IMR-90 (cell line): ENCODE measurements around the gene EMX2. TPM values are rescaled to one million over a fixed set of nuclear protein-coding genes. Genes with fewer than 3 reads are reported as not detected.

Source experiments
- ATAC-seq: fragments of 200-7000 bp; cut with Tn5 transposase; 2 replicates; pipeline ENCODE4 v1.9.1; 2020; ENCODE audit warnings: low read depth, mild to moderate bottlenecking, moderate library complexity
- BruUV-seq: library from RNA; stranded (reverse); fragments of 400-500 nt; replicated peaks from 2 replicates; lab custom pipeline; 2021; lab: Mats Ljungman, UMichigan
- CTCF ChIA-PET: fragments of 300-600 bp; formaldehyde crosslinking; extraction: SDS; loops from one replicate; lab custom pipeline; 2021; ENCODE audit warnings: antibody characterized with exemption; lab: Yijun Ruan, JAX
- POLR2A ChIA-PET: fragments of 300-600 bp; sonication (Branson Sonifier 250); formaldehyde crosslinking; loops from one replicate; lab custom pipeline; 2022; ENCODE audit warnings: antibody characterized with exemption; ENCODE audit not compliant: unreplicated experiment; lab: Charles Lee
- DNase-seq: peaks from one replicate; pipeline ENCODE4 v3.0.0; 2013
- H2AFZ ChIP-seq: replicated peaks from 2 replicates; pipeline ENCODE3; 2013; ENCODE audit warnings: low read length, mild to moderate bottlenecking; ENCODE audit not compliant: poor library complexity
- H2AK5ac ChIP-seq: 2 replicates; pipeline ENCODE4 v1.6.1; 2013; ENCODE audit warnings: low read depth, low read length, inconsistent platforms
- H2AK9ac ChIP-seq: replicated peaks from 2 replicates; pipeline ENCODE3; 2013; ENCODE audit warnings: mild to moderate bottlenecking, low read depth, low read length, moderate library complexity; ENCODE audit not compliant: poor library complexity
- H2BK120ac ChIP-seq: 2 replicates; pipeline ENCODE4 v1.6.1; 2013; ENCODE audit warnings: low read depth, low read length, inconsistent platforms
- H2BK15ac ChIP-seq: 3 replicates; pipeline ENCODE4 v1.6.1; 2013; ENCODE audit warnings: low read depth, low read length, inconsistent platforms
- H2BK20ac ChIP-seq: 2 replicates; pipeline ENCODE4 v1.6.1; 2013; ENCODE audit warnings: low read depth, mild to moderate bottlenecking, inconsistent platforms, low read length, moderate library complexity
- H2BK5ac ChIP-seq: 2 replicates; pipeline ENCODE4 v1.6.1; 2013; ENCODE audit warnings: mild to moderate bottlenecking, low read depth, low read length, inconsistent platforms; ENCODE audit not compliant: poor library complexity, severe bottlenecking
- H3K14ac ChIP-seq: replicated peaks from 2 replicates; pipeline ENCODE4 v1.6.1; 2013; ENCODE audit warnings: low read depth, low read length, inconsistent platforms
- H3K18ac ChIP-seq: 2 replicates; pipeline ENCODE4 v1.6.1; 2013; ENCODE audit warnings: low read depth, low read length, control low read depth
- H3K23ac ChIP-seq: 2 replicates; pipeline ENCODE4 v1.6.1; 2013; ENCODE audit warnings: low read depth, low read length, inconsistent platforms
- H3K27ac ChIP-seq: 2 replicates; pipeline ENCODE4 v1.5.1; 2013; ENCODE audit warnings: mild to moderate bottlenecking, control low read depth, low read length; ENCODE audit not compliant: insufficient read depth
- H3K27me3 ChIP-seq: 2 replicates; pipeline ENCODE4 v1.6.1; 2013; ENCODE audit warnings: low read length; ENCODE audit not compliant: control insufficient read depth, insufficient read depth
- H3K36me3 ChIP-seq: 2 replicates; pipeline ENCODE4 v1.6.1; 2013; ENCODE audit warnings: low read length, mixed read lengths; ENCODE audit not compliant: control insufficient read depth, insufficient read depth
- H3K4ac ChIP-seq: 2 replicates; pipeline ENCODE4 v1.6.1; 2013; ENCODE audit warnings: low read depth, low read length, inconsistent platforms
- H3K4me1 ChIP-seq: 2 replicates; pipeline ENCODE4 v1.6.1; 2013; ENCODE audit warnings: low read length, mixed read lengths; ENCODE audit not compliant: control insufficient read depth, insufficient read depth
- H3K4me2 ChIP-seq: 2 replicates; pipeline ENCODE4 v1.6.1; 2013; ENCODE audit warnings: low read depth, mild to moderate bottlenecking, control low read depth, low read length, moderate library complexity
- H3K4me3 ChIP-seq: 2 replicates; pipeline ENCODE4 v1.5.1; 2013; ENCODE audit warnings: low read depth, mild to moderate bottlenecking, control low read depth, low read length, moderate library complexity; ENCODE audit not compliant: insufficient read depth
- H3K56ac ChIP-seq: 2 replicates; pipeline ENCODE4 v1.6.1; 2013; ENCODE audit warnings: low read length, inconsistent platforms; ENCODE audit not compliant: insufficient read depth; ENCODE audit errors: extremely low read depth
- H3K79me1 ChIP-seq, 2 experiments: 2 replicates each; pipeline ENCODE4 v1.6.1; 2013; ENCODE audit warnings: low read length in 2 of 2, inconsistent platforms in 1 of 2, low read depth in 1 of 2
- H3K9ac ChIP-seq: 2 replicates; pipeline ENCODE4 v1.6.1; 2013; ENCODE audit warnings: low read depth, low read length, control low read depth
- H3K9me1 ChIP-seq: 2 replicates; pipeline ENCODE4 v1.6.1; 2013; ENCODE audit warnings: low read length, inconsistent platforms; ENCODE audit not compliant: insufficient read depth
- H3K9me3 ChIP-seq: 2 replicates; pipeline ENCODE4 v1.6.1; 2013; ENCODE audit warnings: low read length; ENCODE audit not compliant: control insufficient read depth, insufficient read depth
- H4K20me1 ChIP-seq: 2 replicates; pipeline ENCODE4 v1.6.1; 2013; ENCODE audit warnings: low read length, inconsistent platforms; ENCODE audit not compliant: insufficient read depth
- H4K5ac ChIP-seq: 2 replicates; pipeline ENCODE4 v1.6.1; 2013; ENCODE audit warnings: mild to moderate bottlenecking, low read depth, low read length, control low read depth
- H4K8ac ChIP-seq, 2 experiments: 2 replicates each; pipeline ENCODE4 v1.6.1; 2013; ENCODE audit warnings: low read depth in 2 of 2, low read length in 2 of 2, control low read depth in 1 of 2, inconsistent platforms in 1 of 2
- H4K91ac ChIP-seq: 2 replicates; pipeline ENCODE4 v1.6.1; 2013; ENCODE audit warnings: low read depth, low read length, inconsistent platforms; ENCODE audit not compliant: insufficient read depth
- BHLHE40 ChIP-seq: fragments of 150-350 bp; IDR thresholded peaks from 2 replicates; pipeline ENCODE4 v1.6.1; 2016; ENCODE audit warnings: mild to moderate bottlenecking, low read depth, low read length
- CEBPB ChIP-seq: IDR thresholded peaks from 2 replicates; pipeline ENCODE4 v1.6.1; 2012; ENCODE audit warnings: low read depth, low read length, improper control_type of control experiment
- CHD1 ChIP-seq: IDR thresholded peaks from 2 replicates; pipeline ENCODE4 v1.6.1; 2012; ENCODE audit warnings: low read depth, low read length, improper control_type of control experiment
- FOS ChIP-seq: fragments of 150-350 bp; IDR thresholded peaks from 2 replicates; pipeline ENCODE4 v1.6.1; 2016; ENCODE audit warnings: low read depth, low read length
- MAZ ChIP-seq: IDR thresholded peaks from 2 replicates; pipeline ENCODE4 v1.6.1; 2012; ENCODE audit warnings: low read depth, mild to moderate bottlenecking, low read length, improper control_type of control experiment, moderate library complexity, borderline replicate concordance
- MXI1 ChIP-seq: IDR thresholded peaks from 2 replicates; pipeline ENCODE4 v1.6.1; 2012; ENCODE audit warnings: low read depth, mild to moderate bottlenecking, low read length, moderate library complexity, borderline replicate concordance
- NFE2L2 ChIP-seq: fragments of 150-350 bp; IDR thresholded peaks from 2 replicates; pipeline ENCODE4 v1.6.1; 2016; ENCODE audit warnings: low read depth, mild to moderate bottlenecking, low read length
- POLR2A ChIP-seq: IDR thresholded peaks from 2 replicates; pipeline ENCODE4 v1.6.1; 2012; ENCODE audit warnings: mild to moderate bottlenecking, low read depth, low read length
- RAD21 ChIP-seq: IDR thresholded peaks from 2 replicates; pipeline ENCODE4 v1.6.1; 2012; ENCODE audit warnings: low read length, improper control_type of control experiment
- RCOR1 ChIP-seq: IDR thresholded peaks from 2 replicates; pipeline ENCODE4 v1.6.1; 2012; ENCODE audit warnings: mild to moderate bottlenecking, low read length, improper control_type of control experiment; ENCODE audit not compliant: insufficient replicate concordance
- RFX5 ChIP-seq: IDR thresholded peaks from 2 replicates; pipeline ENCODE4 v1.8.0; 2012; ENCODE audit warnings: low read depth, mild to moderate bottlenecking, low read length, moderate library complexity
- SMC3 ChIP-seq: fragments of 150-350 bp; IDR thresholded peaks from 2 replicates; pipeline ENCODE4 v1.6.1; 2016; ENCODE audit warnings: low read depth, mild to moderate bottlenecking, antibody characterized with exemption, low read length, moderate library complexity
- WGBS, 2 experiments: methylation state at CpG; one replicate each; pipeline versions ENCODE4 v1.1.5 to v1.1.7; 2013; ENCODE audit warnings: missing lambda C conversion rate in 2 of 2; ENCODE audit not compliant: insufficient read length in 1 of 2; ENCODE audit errors: extremely low coverage in 2 of 2; 5-methylcytosine and 5-hydroxymethylcytosine counted together
- dilution Hi-C: fragments of 300-500 bp; cut with HindIII; formaldehyde crosslinking; loops from one replicate; pipeline ENCODE4 v1.14.3; 2018; ENCODE audit warnings: low sequenced_read_pairs; ENCODE audit not compliant: unreplicated experiment
- in situ Hi-C: fragments of 300-500 bp; cut with MboI; formaldehyde crosslinking; loops from 3 replicates; pipeline ENCODE4 v1.14.3; 2019; ENCODE audit warnings: low sequenced_read_pairs, inconsistent platforms, mixed read lengths
- intact Hi-C: fragments of 100-400 bp; cut with micrococcal nuclease; formaldehyde crosslinking; loops from 2 replicates; pipeline ENCODE4 v1.10.0; 2022
- polyA plus RNA-seq, 3 experiments: library from polyadenylated mRNA; depleted of rRNA; stranded (reverse); fragments of >200 nt; gene quantifications; 2 replicates each; pipeline ENCODE4 v1.2.3, GENCODE V29; 2012; ENCODE audit warnings: low replicate concordance in 1 of 3
- total RNA-seq: library from RNA; depleted of rRNA; stranded (reverse); fragments of >200 nt; gene quantifications from 2 replicates; pipeline ENCODE4 v1.2.3, GENCODE V29; 2012
- TF ChIP-seq, protein P1 (sequence below): fragments of 150-350 bp; IDR thresholded peaks from 2 replicates; pipeline ENCODE4 v1.6.1; 2017; ENCODE audit warnings: mild to moderate bottlenecking, antibody characterized with exemption, low read length, low read depth
- TF ChIP-seq, protein P2 (sequence below): conservative IDR thresholded peaks from 2 replicates; pipeline ENCODE4 v1.5.1; 2012; ENCODE audit warnings: mild to moderate bottlenecking, low read depth, low read length, improper control_type of control experiment
- TF ChIP-seq, protein P3 (sequence below): fragments of 150-350 bp; IDR thresholded peaks from 2 replicates; pipeline ENCODE4 v1.6.1; 2016; ENCODE audit warnings: low read depth, mild to moderate bottlenecking, low read length, moderate library complexity, borderline replicate concordance

Gene EMX2
- total and polyA plus RNA-seq, 2 of the 4 experiments (the other 2 are of a cell fraction), result not detected

DNA sequence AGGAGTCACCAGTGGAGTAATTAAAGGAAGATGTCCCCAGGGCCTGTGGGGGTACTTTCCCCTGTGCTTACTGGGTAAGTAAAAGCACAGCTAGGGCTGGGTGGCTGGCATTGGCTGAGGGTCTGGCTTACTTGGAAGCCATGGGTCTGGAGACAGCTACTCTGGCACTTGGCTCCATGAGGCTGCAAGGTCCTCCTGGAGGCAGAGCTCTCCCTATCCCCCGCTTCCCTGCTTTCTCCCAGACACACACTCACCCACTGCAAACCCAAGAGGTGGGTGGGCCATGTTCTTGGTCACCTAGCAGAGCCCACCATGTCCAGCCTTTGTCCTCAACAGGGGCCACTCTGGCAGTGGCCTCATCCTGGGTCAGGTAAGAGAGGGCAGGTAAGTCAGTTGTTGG lies 13.3 kb downstream of the EMX2 start:
- H2BK20ac ChIP-seq, result no peak overlapping the region
- TF ChIP-seq, protein P1, sequence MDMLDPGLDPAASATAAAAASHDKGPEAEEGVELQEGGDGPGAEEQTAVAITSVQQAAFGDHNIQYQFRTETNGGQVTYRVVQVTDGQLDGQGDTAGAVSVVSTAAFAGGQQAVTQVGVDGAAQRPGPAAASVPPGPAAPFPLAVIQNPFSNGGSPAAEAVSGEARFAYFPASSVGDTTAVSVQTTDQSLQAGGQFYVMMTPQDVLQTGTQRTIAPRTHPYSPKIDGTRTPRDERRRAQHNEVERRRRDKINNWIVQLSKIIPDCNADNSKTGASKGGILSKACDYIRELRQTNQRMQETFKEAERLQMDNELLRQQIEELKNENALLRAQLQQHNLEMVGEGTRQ, result no peak
- no peak for TF ChIP-seq NFE2L2
- TF ChIP-seq RAD21, result no peak
- no peak for TF ChIP-seq CHD1
- TF ChIP-seq, protein P2, sequence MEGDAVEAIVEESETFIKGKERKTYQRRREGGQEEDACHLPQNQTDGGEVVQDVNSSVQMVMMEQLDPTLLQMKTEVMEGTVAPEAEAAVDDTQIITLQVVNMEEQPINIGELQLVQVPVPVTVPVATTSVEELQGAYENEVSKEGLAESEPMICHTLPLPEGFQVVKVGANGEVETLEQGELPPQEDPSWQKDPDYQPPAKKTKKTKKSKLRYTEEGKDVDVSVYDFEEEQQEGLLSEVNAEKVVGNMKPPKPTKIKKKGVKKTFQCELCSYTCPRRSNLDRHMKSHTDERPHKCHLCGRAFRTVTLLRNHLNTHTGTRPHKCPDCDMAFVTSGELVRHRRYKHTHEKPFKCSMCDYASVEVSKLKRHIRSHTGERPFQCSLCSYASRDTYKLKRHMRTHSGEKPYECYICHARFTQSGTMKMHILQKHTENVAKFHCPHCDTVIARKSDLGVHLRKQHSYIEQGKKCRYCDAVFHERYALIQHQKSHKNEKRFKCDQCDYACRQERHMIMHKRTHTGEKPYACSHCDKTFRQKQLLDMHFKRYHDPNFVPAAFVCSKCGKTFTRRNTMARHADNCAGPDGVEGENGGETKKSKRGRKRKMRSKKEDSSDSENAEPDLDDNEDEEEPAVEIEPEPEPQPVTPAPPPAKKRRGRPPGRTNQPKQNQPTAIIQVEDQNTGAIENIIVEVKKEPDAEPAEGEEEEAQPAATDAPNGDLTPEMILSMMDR, result no peak
- TF ChIP-seq POLR2A, result no peak
- TF ChIP-seq MAZ, result no peak
- TF ChIP-seq CEBPB, result no peak
- no peak for TF ChIP-seq FOS
- TF ChIP-seq, protein P3, sequence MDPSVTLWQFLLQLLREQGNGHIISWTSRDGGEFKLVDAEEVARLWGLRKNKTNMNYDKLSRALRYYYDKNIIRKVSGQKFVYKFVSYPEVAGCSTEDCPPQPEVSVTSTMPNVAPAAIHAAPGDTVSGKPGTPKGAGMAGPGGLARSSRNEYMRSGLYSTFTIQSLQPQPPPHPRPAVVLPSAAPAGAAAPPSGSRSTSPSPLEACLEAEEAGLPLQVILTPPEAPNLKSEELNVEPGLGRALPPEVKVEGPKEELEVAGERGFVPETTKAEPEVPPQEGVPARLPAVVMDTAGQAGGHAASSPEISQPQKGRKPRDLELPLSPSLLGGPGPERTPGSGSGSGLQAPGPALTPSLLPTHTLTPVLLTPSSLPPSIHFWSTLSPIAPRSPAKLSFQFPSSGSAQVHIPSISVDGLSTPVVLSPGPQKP, result no peak
- no peak for TF ChIP-seq BHLHE40
- TF ChIP-seq RFX5, result no peak
- TF ChIP-seq SMC3, result no peak
- no peak for TF ChIP-seq RCOR1
- TF ChIP-seq MXI1, result no peak
- H3K4ac ChIP-seq, result no peak overlapping the region
- CTCF ChIA-PET, result no interaction called here
- H3K9ac ChIP-seq, result no peak overlapping the region
- H3K4me2 ChIP-seq, result no peak overlapping the region
- no peak overlapping the region for H2BK5ac ChIP-seq
- no peaks in the 10 kb centered on the region for H3K79me1 ChIP-seq
- no peak overlapping the region for H3K14ac ChIP-seq
- no peak overlapping the region for H4K91ac ChIP-seq
- no TSS peak for BruUV-seq
- H4K8ac ChIP-seq, result no peak overlapping the region
- in situ Hi-C loops (no loop called here), dilution Hi-C loops (no loop called here), intact Hi-C loops (no loop called here)
- no peak overlapping the region for H3K23ac ChIP-seq
- whole genome bisulfite sequencing, 2 experiments, result no CpG with 5 or more reads among the region's 1 CpG
- no peak overlapping the region for H3K18ac ChIP-seq
- no peak overlapping the region for H3K4me3 ChIP-seq
- no peak overlapping the region for H2AFZ ChIP-seq
- DNase-seq, result no peak
- peaks cover 32% of the 10 kb centered on the region for H3K27me3 ChIP-seq
- H2AK9ac ChIP-seq, result no peak overlapping the region
- no peak overlapping the region for H3K56ac ChIP-seq
- H4K5ac ChIP-seq, result no peak overlapping the region
- H4K20me1 ChIP-seq, result no peaks in the 10 kb centered on the region
- H3K9me1 ChIP-seq, result no peaks in the 10 kb centered on the region
- POLR2A ChIA-PET, result no interaction called here
- no peak overlapping the region for H2AK5ac ChIP-seq
- ATAC-seq, result no peak
- H3K27ac ChIP-seq, result no peak overlapping the region
- no peak overlapping the region for H2BK15ac ChIP-seq
- no peaks in the 10 kb centered on the region for H3K36me3 ChIP-seq
- no peak overlapping the region for H2BK120ac ChIP-seq
- H3K4me1 ChIP-seq, result no peaks in the 10 kb centered on the region
- H3K9me3 ChIP-seq, result peaks cover 2% of the 10 kb centered on the region; the same call in 1 of the 2 replicates
